HG02943 (cell line): ENCODE data around the gene ZDHHC14.
A peak's percentile ranks its signal among the peaks of the same experiment; 100 is the strongest.

ENCODE experiments used
- ATAC-seq: cut with Tn5 transposase; IDR thresholded peaks from one replicate; pipeline ENCODE4 v1.9.1; 2021; ENCODE audit warnings: mild to moderate bottlenecking, low read depth, moderate library complexity; ENCODE audit not compliant: unreplicated experiment

The ZDHHC14 gene

GRCh38 chr6:157436944-157437336 is 56.0 kb downstream of the ZDHHC14 start:
- no peak for ATAC-seq

- no peak for ATAC-seq
Observed at GRCh38 chr6:157438611-157439111, 57.7 kb downstream of the ZDHHC14 start.

- ATAC-seq = no peak
Observed at GRCh38 chr6:157440171-157440570, 59.2 kb downstream of the ZDHHC14 start.

- no peak for ATAC-seq
Observed at GRCh38 chr6:157442291-157442690, 61.3 kb downstream of the ZDHHC14 start.

- peak; percentile 75 for ATAC-seq
Observed at GRCh38 chr6:157443066-157443800, 62.2 kb downstream of the ZDHHC14 start.

- no peak for ATAC-seq
Observed at GRCh38 chr6:157445277-157446009, 64.5 kb downstream of the ZDHHC14 start.

GRCh38 chr6:157447735-157448134 is 66.7 kb downstream of the ZDHHC14 start:
- no peak for ATAC-seq

- no peak for ATAC-seq
Observed at GRCh38 chr6:157449610-157450009, 68.6 kb downstream of the ZDHHC14 start.

- no peak for ATAC-seq
Observed at GRCh38 chr6:157450931-157451742, 70.1 kb downstream of the ZDHHC14 start.

GRCh38 chr6:157452096-157452495 is 71.1 kb downstream of the ZDHHC14 start:
- no peak for ATAC-seq

GRCh38 chr6:157453131-157453530 is 72.1 kb downstream of the ZDHHC14 start:
- ATAC-seq = no peak

GRCh38 chr6:157453978-157454377 is 73.0 kb downstream of the ZDHHC14 start:
- no peak for ATAC-seq

- no peak for ATAC-seq
Observed at GRCh38 chr6:157454762-157455714, 74.0 kb downstream of the ZDHHC14 start.

GRCh38 chr6:157455731-157456523 is 74.9 kb downstream of the ZDHHC14 start:
- ATAC-seq = no peak

- ATAC-seq = no peak
Observed at GRCh38 chr6:157456524-157456829, 75.5 kb downstream of the ZDHHC14 start.

- ATAC-seq = no peak
Observed at GRCh38 chr6:157457787-157458186, 76.8 kb downstream of the ZDHHC14 start.

- ATAC-seq = no peak
Observed at GRCh38 chr6:157459327-157459726, 78.3 kb downstream of the ZDHHC14 start.

GRCh38 chr6:157460182-157460999 is 79.4 kb downstream of the ZDHHC14 start:
- ATAC-seq = peak; percentile 14
